Midbrain (tissue), 1 donor: ENCODE measurements around the gene CABCOCO1.
A peak's percentile ranks its signal among the peaks of the same experiment; 100 is the strongest.

Experiments
- DNase-seq: peaks from one replicate; lab custom pipeline; 2025; lab: John Stamatoyannopoulos, UW

The CABCOCO1 gene, protein sequence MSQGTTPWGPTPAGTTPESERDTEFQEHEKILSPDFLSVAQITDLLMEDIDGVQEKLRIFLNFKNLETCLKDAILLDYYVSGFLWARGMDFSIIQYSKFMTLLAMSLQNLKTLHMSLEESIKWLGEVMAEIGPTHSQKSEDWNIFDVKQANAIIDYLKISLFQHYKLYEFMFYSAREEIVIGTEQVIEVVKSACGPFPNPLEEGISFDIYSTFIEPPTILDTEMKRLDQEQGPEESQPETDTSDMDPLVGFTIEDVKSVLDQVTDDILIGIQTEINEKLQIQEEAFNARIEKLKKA

DNA sequence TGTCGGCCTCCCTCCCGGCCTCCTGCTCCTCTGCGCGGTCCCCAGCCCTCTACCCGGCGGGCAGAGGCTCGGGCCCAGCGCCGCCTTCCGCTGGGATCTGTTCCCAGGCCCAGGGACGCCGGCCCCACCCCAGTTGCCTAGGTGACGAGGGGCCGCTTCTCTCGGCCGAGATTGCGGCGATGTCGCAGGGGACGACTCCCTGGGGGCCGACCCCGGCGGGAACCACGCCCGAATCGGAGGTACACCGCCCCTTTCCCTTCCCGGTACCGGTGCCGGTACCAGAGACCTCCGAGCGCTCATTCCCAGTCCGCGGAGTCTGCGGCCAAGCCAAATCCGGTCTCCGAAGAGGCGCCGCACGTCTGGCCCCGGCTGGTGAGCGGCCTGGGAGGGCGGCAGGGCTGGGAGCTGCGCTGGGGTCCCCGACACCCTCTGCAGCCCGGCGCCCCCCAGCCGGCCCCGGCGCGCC, at the start of gene CABCOCO1:
TSS of gene CABCOCO1 (plus strand) at position 136 of the 466 bp plus-strand sequence. CDS start at position 180, 44 bp downstream.
- peak; percentile 82 for DNase-seq

DNA sequence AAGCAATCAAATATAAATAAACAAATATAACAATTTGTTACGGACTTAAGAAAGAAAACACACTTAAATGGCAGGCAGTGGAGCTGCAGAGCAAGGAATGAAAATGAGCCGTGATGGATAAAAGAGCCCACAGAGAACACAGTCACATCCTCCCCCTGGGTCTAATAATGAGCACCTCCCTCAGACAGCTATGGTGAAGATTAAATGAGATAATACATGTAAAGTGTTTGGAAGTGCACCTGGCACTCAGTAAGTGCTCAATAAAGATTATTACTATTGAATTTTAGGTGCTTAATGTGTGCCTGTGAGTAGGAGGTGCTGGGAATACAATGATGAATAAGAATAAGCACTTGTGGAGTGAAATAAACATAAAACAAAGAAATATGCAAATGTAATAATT, 49.1 kb upstream of the CABCOCO1 start:
- DNase-seq = no peak

DNA sequence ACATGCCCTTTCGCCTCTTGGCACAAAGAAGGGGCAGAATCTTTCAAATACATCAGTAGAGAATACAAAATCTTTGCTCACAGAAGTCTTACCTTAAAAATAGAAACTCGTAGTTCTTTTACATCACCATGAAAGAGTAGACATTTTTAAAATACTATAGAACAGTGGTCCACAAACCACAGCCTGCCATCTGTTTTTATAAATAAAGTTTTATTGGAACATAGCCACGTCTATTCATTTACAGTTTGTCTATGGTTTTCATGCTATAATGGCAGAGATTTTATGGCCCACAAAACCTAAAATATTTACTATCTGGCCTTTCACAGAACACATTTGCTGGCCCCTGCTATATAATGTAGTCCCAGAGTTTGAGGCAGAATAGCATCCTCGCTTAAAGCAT, 46.1 kb upstream of the CABCOCO1 start:
- DNase-seq = no peak

DNA sequence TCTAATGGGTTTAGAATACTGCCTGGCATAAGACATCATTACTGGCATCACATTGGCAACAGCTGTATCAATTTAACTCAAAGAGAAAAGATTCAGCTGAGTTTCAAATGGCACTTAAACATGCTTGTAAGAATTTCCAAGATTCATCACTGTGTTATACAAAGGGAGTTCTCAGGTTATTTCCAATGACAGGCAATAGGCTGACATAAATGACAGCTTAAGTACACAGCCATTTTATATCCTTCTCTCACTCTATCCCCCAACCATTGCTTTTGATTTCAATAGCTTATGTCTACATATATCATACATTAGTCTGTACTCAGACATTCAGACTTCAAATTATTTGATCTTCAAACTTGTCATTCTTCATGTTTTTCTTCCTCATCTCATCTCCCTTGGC, 45.5 kb upstream of the CABCOCO1 start:
- DNase-seq = no peak

DNA sequence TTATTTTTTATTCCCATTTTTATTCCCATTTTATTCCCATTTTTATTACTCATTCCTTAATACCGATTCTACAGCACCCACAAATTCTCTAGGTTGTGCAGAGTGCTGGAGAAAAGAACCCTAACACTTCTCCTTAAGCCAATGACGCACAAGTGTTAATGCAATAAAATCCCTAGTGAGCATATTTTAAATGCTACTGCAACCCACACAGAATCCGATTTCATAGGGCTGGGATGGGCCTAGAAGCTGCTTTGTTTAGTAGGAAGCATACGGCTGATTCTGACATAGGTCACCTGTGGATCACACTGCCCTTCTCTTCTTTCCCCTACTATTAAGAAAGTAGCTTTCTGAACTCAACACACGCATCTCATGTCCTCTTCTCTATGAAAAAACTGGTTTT, 45.1 kb upstream of the CABCOCO1 start:
- no peak for DNase-seq

DNA sequence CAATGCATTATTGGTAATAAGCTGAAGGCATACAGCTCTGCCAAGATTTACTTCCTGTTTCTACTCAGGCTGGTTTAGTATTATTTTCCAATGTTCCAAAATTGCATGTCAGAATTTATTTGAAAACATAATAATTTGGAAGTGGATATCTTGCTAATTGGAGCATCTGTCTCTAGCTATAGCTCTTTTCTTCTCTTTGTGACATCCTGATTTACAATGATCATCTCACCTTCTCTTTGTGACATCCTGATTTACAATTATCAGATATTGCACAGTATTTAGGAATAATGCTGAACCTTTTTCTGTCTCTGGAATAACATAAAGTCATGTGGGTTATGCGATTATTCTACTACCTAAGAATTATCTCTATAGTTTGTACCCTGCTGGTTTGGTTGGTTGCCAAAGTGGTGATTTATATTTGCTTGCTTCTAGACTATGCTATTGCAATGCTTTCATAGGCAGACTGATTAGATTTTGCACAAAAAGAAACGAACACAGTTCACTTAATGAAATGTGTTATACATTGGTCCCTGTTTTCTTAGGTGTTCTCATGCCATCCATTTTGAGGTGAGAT, 44.3 kb upstream of the CABCOCO1 start:
- no peak for DNase-seq

DNA sequence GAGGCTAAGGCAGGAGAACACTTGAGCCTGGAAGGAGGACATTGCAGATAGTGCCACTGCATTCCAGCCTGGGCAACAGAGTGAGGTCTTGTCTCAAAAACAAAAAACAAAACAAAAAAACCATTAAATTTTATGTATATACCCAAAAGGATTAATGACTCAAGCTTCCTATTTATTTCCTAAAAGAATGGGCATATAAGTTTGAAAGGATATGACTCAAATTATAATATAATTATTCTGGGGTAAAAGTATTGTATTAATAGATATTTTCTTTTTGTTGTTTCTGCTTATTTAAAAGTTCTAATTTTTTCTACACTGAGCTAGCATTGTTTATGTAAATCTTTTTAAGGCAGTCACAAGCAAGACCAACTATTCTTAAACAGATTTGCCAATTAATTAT, 42.2 kb upstream of the CABCOCO1 start:
- no peak for DNase-seq

DNA sequence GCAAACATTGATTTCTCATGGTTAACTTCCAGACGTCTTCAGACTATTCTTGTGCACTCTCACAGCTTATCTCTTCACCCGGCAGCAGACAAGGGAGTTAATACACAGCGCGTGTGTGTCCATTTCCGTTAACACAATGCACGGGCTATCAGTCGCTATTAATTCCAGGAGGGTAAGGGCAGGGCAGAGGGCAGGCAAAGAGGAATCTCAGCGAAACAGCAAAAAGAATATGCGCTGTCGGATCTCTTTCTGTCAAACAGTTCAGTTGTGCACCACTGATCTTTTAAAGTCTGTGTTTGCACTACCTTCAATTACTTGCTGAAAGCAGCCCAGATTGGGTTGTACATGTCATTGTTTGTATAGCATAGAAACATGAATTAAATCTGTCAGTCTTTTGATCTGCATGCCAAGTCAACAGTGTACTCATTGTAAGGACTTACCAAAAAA, 41.1 kb upstream of the CABCOCO1 start:
- DNase-seq = no peak

DNA sequence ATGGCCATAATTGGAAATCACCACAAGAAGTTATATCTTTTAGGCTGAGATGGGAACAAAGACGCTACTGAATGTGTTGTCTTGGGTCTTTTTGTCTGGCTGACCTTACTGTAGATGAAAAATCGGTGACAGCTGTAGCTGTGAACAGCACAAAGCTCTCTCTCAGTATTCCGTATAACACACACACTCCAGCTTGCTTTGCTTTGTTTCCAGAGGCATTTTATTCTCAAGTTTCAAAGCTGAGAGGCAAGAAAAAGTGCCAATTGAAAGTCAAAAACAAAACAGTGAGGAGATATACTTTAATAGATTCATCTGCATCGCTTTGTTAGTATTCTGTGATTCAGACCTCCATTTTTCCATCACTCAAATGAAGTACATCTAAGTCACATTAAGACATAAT, 39.6 kb upstream of the CABCOCO1 start:
- peak; percentile 59 for DNase-seq

DNA sequence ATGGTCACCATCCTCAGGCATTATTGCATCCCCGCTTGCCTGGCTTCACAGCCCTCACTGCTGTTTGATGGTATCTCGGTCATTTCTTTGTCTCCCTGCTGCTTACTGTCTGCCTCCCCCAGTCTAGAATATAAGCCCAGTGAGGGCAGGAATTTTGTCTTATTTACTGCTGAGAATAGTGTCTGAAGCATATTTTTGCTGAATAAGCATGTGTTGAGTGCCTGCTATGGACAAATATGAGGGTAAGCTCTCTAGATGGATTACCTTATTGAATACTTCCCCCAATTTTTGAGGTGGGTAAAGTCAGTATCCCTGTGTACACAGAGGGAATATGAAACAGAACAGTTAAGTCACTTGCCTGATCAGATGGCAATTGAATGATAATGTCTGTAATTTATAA, 36.5 kb upstream of the CABCOCO1 start:
- DNase-seq = no peak

DNA sequence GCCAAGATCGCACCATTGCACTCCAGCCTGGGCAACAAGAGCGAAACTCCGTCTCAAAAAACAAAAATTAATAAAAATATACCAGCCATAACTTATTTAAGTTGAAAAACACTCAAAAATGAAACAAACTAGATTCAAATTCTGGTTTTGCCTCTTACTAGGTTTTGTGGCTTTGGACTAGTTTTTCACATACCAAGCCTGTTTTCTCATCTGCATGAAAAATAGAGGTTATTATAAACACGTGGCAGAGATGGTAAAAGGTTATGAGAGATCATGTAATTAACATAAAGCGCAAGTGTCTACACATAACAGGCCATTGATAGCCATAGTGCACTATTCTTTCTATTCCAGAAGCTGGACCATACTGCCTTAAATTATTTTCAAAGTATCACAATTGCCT, 35.5 kb upstream of the CABCOCO1 start:
- no peak for DNase-seq

DNA sequence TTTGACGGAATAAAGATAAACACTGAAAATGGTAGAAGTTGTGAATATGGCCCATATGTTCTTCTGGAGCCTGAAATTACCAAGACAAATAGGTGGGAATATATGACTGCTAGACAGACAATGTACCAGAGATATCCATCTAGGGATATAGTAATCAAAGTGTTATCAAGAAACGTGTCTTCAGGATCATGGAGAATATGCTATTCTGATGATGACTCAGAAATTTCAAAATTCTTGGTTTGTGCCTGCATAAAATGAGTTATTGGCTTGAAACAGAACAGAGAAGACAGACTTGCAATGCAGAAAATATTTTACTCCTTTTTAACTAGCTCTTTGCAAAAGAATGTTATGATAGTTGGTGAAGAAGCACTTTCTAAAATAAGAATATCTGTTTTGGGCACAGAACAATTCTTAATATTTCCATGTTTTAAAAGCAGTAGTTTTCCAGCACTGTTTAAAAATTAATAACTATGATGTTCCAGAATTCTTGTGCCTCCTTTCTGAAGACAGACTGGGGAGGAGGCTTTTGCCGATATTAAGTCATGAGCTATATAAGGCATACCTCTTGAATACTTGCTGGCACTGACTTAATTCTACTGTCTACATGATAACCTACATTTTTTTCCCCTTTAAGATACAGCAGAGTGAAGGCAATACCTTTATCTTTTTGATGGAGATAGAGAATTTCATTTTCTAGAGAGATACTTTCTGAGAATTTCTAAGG, 34.4 kb upstream of the CABCOCO1 start:
- DNase-seq = no peak

DNA sequence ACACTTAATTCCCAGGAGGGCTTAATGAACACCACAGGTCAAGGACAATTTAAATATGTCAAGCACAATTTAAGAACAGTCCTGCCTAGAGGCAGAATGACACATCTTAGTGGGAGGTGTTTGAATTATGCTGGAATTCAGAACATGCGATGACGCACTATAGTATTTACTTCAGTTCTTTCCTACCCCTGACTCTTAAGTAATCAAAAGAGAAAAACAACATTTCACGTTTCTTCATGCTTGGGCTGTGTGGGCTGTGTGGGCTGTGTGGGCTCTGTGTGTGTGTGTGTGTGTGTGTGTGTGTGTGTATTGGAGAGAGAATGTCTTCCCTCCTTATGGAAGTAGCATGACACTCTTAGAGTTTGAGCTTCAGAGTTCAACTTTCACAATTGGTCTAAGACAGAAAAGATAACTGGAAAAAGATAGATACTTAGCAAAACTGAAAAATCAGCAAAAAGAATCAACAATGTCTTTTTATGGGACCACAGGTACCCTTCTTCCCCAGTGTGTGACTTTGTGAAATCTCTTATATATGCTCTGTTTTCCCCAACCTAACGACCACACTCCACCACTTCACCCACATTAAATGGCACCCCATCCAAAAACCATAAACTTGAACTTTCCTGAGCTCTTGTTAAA, 33.7 kb upstream of the CABCOCO1 start:
- no peak for DNase-seq

DNA sequence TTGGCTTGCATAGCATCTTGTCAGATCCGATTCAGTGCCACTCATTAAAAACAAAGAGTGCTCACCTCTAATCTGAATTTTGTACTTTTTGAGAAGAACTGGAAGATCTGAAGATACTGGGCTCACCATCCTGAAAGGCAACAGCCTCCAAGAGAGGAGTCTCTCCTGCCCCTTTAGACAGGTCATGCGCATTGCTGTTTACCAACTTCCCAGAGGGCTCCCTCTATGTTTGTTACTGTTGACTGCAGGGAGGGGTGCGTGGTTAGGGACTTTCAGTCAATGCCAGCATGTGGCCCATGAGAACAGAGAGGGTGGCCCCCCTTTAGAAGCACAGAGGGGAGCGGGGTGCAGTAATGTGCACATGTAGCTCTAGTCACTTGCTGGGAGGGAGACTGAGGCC, 33.2 kb upstream of the CABCOCO1 start:
- DNase-seq = no peak

DNA sequence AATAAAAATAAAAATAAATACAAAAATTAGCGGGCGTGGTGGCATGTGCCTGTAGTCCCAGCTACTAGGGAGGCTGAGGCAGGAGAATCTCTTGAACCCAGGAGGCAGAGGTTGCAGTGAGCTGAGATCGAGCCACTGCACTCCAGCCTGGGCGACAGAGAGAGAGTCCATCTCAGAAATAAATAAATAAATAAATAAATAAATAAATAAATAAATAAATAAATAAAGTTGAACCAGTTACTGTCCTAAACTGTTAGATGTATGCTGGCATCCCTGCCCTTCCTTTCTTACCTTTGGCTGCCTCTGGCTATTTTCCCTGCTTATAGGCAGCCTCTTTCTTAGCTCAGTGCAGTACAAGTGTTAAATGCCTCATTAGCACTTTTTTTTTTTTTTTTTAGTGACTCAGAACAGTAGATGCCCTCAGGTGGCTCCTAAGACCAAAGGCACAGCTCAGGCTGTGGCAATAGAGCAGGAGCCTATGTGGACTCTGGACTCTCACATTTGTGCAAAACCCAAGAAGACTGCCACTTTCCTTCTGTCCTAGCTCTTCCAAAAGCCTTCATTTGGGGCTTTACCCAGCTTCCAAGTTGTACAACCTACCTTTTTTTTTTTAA, 30.6 kb upstream of the CABCOCO1 start:
- DNase-seq = no peak

DNA sequence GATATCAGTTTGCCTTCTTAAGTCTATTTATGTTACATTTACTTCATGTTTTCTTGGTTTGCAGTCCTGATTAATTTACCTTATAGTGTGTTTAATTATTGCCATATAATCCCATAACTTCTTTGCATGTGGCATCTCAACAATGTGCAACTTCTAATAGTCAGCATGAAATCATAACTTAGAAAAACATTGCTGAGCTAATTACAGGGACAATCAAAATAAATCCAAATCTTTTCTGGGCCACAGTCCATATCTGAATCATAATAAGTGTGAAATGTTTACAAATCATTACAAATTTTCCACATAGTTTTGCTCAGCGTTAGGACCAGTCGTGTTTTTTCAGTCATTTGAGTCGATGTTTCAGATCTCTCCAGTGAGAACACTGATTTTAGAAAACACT, 29.1 kb upstream of the CABCOCO1 start:
- no peak for DNase-seq

DNA sequence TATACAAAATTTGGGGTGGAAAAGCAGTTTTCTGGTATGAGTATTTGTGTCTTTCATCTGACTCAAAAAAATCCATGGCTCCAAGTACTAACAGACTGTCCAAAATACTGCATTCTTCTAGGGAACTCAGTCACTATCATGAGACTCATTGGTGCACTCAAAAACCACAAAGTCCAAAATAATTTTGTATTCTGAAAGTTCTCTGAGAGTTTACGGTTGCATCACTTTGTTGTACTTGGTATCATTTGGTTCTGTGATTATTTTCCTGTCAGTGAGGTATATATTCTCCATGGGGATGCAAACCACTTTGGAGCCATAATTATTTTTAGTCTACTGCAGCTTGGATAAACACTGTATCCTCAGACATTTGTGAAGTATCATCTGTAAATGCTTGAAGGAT, 28.0 kb upstream of the CABCOCO1 start:
- no peak for DNase-seq

DNA sequence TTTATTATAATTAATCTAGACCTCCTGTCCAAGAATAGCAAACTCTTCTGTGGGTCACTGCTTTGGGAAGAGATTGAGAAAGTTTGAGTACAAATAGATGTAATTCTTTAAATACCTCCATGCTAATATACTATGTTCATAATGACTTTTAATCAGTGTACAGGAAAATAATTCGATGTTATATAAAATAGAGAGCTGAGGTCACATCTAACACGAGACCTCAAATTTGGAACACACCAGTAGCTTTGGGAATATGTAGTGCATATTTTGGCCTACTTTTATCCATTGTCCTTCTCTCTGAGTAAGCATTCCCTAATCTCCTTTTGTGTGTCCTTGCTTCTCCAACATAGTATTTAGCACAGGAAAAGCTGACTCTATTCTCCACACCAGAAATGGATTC, 27.3 kb upstream of the CABCOCO1 start:
- no peak for DNase-seq

DNA sequence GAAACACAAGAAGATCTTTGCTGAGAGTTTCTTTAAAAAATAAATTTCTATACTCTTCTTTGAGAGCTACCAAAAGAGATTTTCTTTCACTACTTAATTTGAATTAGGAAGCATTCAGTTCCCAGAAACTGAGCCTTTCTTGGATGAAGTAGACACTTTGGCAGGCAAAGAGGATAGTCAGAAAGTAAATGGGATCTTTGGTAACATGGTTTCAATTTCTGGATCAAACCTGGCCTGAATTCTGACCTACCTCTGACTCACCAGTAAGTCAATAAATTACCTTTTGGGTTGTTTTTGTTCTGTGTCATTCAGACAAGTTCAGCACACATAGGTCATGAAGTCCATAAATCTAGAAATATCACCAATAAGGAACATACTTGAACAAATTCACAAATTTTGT, 26.8 kb upstream of the CABCOCO1 start:
- DNase-seq = peak; percentile 25

DNA sequence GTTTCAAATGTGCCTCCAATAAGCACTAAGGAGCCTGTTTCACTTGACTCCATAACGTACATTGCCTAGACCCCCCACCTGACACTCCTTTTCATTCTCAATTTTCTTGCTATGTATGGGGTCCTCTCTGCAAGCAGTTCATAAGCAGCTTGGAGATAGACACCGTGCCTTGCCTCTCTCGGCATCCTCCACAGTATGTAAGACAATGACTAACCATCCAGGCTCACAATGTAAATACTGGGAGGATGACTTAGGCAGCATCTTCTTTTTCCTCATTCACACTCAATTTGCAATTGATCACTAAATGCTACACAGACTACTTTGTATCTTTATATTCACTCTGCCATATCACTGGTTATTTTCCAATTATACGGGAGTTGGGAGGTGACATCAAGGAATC, 22.8 kb upstream of the CABCOCO1 start:
- no peak for DNase-seq

DNA sequence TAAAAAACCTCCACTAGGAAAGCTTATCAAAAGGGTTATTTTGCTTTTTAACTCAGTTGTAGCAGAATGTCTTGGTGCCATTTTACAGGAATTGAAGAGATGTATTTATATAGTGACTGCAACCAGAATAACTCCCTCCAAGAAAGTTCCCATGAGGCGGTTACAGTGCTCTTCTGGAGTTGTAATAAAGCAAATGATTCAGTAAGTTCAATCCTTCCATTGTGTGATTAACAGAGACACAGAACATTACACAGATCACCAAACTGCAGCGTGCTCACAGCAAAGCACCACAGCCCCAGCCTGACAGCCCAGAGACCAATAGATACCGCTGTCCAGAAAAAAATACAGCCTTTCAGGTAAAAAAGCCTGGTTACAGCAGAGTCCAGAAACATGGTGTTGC, 21.9 kb upstream of the CABCOCO1 start:
- DNase-seq = peak; percentile 19

DNA sequence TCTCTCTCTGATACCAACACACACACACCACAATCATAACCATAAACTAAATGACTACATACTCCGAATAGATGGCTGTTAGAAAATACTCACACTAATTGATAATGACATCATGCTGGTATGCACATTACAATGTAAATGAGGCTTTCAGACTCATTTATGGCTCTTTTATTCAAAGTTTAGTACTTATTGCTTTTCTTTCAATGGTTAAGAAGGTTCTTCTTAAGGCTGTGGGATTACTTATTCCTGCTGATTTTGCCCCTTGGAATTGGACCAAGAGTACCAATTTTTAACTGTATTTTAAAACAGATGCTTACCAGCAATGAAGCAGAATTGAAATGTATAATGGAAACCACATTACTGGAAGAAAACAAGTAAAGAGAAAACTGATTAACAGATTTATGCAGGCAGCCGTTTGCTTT, 20.6 kb upstream of the CABCOCO1 start:
- DNase-seq = no peak
